Dedifferentiated amniotic fluid mesenchymal stem cell (primary cell): ENCODE results near the gene RAB7A.
"Not testable (repeated sequence)": the region's sequence is repeated elsewhere in the genome, so short reads cannot be mapped to it uniquely, and the experiment has no call there.

Experiments used
- DNase-seq: peaks from one replicate; pipeline ENCODE4 v3.0.0-alpha.2; 2016; ENCODE audit errors: extremely low spot score

The RAB7A gene

DNA sequence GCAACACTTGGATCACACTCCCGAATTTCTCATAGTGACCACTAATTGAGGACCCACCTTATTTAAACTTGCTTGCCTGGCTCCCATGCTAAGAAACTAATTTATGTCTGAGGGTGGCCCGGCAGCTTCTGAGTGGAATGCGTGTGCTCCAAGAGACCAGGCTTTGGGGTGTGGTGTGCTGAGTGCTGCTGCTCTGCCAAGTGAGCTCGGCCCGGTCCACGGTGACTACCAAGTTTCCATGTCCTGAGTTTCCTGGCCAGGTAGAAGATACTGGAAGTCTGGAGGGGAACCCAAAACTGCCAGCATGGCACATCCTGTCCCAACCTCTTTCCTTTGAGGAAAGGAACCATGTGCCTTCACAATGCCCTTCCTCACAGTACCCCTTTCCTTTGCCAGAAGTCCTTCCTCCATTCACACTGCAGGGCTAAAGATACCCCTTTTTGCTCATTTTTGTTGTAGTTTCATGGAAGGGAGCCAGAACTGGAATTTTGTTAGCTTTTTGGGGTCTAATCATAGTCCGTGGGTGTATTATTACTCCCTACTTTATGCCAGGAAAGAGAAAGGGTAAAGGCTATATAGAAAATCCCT lies 94.4 kb downstream of the RAB7A start:
- no peak for DNase-seq

DNA sequence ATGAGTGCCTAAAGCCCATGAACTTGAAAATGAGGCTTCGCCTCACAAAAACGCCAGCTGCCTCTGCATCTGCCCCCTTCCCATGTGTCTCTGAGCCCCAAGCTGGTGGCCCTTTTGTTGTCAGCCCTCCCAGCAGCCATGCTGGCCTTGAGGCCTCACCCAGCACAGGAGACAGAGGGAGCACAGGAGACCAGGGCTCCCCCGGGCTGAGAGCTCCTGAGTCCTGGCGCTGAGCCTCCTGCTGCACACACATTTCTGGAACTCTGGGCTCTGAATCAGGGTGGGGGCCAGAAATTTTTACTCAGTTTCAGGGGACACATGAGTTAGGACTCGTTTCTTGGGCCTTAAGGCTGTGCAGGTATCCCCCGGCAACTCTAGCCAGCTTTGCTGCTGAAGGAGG lies 97.0 kb downstream of the RAB7A start:
- DNase-seq = no peak

DNA sequence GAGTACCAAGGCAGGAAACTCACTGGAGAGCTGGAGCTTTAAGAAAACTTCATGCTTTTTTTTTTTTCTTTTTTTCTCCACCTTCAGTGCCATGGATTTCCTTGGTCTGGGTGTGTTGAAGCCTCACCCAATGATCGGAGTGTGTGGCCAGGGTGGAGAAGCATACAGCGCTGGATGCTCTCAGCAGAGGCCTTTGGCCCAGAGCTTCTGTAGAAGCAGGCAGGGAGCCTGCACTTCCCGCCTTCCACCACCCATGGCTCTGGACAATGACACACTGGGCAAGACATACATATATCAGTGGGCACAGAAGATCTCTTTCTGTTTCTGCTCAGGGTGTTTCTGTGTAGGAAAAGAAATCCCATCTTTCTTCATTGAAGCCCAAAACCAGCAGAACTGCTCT lies 97.6 kb downstream of the RAB7A start:
- DNase-seq = no peak

DNA sequence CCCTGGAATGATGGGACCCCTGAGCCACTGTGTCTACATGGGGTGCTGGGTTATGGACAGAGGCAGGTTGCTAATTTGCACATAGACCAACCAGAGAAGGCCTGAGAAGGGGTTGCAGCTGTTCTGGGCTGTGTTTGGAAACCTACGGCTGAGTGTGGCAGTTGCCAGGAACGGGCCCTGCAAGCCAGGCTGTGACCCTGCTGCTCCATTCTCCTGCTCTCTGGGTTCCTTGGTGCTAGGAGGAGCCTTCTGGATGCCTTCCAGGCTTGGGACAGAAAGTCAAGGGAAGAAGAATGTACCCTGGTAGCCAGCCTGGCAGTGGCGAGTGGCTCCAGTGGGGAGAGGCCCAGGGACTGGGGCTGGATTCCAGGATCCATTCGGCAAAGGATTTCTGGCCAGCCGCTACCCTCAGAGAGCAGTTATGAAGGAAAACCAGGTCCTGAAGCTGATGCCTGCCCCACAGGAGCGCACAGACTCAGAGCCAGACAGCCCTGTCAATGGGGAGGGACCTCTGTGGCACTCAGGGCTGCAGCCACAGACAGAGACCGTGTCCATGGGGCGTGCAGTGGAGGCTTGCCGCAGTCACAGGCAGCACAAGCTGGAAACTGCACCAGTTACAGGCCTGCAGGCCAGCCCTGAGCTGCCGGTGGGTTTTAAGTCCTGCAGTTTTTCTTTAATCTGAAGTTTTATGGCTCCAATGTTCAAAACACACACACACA lies 98.3 kb downstream of the RAB7A start:
- no peak for DNase-seq

DNA sequence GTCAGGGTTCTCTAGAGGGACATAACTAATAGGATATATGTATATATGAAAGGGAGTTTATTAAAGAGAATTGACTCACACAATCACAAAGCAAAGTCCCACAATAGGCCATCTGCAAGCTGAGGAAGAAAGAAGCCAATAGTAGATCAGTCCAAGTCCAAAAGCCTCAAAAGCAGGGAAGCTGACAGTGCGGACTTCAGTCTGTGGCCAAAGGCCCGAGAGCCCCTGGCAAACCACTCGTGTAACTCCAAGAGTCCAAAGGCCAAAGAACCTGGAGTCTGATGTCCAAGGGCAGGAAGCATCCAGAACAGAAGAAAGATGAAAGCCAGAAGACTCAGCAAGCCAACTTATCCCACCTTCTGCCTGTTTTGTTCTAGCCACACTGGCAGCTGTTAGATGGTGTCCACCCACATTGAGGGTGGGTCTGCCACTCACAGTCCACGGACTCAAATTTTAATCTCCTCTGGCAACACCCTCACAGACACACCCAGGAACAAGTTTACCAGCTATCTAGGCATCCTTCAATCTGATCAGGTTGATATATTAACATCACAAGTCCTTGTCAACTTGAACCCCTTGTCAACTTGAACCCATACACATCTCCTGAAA lies 99.2 kb downstream of the RAB7A start:
- DNase-seq = no peak

DNA sequence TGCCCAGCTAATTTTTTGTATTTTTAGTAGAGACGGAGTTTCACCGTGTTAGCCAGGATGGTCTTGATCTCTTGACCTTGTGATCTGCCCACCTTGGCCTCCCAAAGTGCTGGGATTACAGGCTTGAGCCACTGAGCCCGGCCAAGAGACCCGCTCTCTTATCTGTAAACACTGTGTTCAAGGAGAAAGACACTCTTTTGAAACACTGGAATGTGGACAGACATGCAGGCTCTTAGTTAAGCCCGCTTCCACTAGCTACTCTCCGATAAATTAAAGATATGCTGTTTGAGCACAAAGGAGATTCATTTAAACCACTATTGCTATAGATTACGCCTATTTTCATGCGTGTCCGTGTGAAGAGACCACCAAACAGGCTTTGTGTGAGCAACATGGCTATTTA lies 103.1 kb downstream of the RAB7A start:
- not testable (repeated sequence) for DNase-seq

DNA sequence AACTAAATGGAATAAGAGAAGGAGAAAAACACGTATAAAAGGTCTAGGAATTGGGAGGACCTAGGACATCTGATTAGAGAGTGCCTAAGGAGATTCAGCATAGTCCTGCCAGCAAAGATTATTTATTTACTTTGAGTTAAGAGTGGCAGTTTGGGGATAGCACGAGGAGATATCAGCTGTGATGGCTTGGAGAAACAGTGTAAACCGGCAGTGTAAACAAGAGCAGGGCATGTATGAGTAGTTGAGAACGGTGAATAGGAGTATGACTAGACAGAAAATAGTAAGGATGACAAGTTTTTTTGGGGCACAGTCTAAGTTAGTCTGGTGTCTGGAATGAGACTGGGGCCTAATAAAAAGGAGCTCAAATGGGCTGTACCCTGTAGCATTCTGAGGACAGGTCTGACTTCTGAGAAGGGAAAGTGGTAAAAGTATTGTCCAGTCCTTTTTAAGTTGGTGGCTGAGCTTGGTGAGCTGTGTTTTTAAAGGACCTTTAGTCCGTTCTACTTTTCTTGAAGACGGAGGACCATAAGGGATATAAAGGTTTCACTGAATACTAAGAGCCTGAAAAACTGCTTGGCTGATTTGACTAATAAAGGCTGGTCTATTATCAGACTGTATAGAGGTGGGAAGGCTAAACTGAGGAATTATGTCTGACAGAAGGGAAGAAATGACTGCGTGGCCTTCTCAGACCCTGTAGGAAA lies 104.1 kb downstream of the RAB7A start:
- not testable (repeated sequence) for DNase-seq

DNA sequence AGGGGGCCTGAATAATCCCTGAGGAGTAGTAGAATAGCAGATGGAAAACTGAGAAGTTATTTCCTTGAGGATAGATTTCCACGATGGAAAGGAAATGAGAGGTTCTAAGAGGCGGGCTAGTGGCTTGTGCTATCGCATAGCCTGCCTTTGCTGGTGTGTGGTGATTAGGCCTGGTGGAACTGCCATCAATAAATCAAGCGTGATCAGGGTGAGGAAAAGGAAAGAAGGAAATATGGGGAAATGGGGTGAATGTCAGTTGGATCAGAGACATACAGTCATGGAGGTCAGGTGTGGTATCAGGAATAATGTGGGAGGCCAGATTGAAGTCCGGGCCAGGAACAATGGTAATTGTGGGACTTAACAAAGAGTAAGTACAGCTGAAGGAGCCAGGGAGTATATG lies 104.8 kb downstream of the RAB7A start:
- DNase-seq = not testable (repeated sequence)

DNA sequence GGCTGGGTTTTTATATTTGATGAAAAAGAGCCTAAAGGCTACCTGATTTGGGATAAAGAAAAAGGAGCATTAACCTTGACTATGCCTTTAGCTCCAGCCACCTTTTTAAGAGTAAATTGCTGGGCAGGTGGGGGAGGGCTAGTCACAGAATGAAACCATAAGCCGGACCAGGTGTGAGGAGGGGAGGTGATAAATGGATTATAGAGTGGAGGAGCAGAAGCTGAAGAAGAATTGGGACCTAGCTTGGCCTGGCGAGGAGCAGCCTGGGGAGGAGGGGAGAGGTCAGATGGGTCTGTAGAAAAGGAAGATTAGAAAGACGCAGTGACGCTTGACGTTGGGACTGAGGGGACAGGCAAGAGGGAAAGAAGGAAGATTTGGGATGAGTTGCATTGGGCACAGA lies 107.0 kb downstream of the RAB7A start:
- not testable (repeated sequence) for DNase-seq

DNA sequence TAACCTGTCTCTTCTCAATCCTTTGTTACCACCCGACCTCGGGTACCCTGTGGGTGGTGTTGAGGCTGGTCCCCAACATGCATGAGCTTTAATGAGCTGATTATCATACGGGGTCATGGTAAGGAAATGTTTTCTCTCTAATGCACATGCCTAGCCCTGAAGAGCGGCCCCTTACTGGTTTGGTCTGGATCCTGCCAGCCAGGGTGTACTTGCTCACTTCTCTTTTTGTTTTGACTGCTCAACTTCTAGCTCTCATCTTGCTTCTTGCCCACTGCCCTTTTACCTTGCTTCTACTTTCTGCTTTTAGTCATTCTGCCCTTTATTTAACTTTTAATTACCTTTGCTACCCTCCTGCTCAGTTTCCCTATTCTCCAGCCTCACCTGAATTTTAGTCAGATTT lies 109.1 kb downstream of the RAB7A start:
- DNase-seq = no peak

DNA sequence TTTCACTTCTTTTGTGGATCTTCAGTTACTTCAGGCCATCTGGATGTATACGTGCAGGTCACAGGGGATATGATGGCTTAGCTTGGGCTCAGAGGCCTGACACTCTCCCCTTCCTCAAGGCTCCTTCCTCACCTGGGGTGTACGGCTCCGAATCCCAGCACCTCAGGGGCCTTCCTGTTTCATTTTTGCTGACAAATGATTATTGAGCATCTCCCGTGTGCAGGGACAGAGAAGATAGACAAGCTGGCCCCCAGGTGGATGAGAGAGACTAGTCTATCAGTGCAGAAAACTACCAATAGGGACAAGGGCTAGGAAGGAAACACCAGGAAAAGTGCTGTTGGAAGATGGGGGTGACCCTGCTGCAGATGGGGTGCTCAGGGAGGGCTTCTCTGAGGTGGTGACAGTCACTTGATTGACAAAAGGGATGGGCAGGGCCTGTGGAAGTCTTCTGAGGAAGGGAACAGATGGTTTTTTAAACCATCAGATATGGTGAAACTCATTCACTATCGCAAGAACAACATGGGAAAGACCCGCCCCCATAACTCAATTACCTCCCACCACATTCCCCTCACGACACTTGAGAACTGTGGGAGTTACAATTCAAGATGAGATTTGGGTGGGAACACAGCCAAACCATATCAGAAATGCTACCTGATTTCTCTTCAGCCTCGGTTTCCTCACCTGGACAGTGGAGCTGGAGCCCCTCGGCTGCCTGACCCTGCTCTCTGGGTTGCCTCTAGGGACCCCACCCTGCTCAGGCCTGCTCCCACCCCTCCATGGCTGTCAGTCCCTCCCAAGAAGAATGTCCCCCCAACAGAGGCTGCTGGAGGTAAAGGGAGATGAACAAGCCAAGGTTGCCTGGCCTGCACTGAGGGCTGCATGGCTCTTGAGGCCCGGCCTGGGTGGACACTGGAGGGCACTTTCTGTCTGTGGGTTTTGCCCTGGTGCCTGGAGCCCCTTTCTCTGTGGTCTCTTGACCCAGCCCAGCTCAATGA lies 116.2 kb downstream of the RAB7A start:
- no peak for DNase-seq

DNA sequence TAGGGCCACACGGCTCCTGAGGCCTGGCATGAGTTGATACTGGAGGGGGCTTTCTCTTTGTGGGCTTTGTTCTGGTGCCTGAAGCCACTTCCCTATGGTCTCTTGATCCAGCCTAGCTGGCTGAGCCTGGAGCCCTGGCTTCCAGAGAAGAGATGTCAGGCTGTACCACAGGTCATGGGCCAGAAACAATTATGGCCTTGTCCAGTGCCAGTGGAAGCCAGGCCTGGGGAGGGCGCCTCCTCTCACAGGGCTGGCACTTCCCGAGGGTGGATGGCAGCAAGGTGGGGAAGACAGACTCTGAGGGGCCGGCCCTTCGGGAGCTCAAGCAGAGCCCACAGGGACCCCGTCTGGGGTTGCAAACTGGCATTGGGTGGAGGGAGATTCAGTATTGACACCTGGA lies 118.5 kb downstream of the RAB7A start:
- no peak for DNase-seq

DNA sequence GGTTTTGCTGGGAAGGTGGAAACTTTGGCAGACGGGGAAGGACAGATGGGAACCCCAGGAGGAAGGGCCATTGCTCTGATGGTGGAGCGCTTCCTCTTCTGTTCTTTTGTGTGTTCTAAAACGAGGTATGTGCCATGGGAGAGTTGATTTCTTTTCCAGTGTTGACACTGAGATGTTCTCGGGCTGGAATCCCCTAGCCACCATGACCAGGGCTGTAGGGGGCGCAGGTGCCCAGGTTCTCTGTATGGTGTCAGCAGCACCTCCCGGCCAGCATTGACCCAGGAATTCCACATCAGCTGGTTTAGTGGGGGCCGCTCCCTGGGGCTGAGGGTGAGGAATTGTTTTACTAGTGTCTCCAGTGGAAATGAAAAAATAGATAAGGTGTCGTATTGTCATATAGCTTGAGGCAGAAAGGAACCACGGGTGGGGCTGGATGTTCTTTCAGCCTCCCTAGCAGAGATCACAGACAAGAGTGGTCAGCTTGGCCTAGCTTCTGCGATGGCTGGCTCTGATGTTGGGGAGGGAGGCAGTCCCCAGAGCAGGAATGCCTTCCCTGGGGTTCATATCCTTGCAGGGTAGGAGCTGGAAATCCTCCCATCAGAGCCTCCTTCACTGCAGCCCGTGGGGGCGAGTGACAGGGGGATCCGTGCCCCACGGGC lies 119.3 kb downstream of the RAB7A start:
- DNase-seq = no peak

DNA sequence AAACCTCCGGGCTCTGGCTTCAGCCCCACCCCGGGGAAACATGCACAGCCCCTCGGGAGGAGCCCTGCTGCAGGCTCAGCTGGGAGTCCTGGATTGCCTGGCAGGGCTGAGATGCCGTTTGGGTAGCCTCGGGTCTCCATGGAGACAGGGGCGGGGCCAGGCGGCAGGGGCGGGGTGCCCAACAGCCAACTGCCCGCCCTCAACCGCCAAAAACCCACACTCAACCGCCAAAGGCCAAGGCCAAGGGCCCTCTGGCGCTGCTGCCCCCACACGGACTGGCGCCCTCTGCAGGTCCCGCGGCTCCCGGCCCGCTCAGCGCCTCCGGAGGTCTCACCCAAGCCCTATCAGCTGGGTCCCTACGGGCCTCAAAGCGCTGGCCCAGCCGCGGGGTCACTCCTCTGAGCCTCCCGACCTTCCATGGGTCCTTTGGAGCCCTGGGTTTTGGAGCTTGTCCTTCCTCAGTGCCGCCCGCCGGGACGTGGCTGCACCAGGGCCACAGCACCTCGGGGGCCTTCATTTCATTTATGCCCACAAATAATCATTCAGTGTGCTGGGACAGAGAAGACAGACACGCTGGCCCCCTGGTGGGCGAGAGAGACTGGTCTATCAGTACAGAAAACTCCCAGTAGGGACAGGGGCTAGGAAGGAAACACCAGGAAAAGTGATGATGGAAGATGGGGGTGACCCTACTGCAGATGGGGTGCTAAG lies 119.9 kb downstream of the RAB7A start:
- peak; percentile 59 for DNase-seq

DNA sequence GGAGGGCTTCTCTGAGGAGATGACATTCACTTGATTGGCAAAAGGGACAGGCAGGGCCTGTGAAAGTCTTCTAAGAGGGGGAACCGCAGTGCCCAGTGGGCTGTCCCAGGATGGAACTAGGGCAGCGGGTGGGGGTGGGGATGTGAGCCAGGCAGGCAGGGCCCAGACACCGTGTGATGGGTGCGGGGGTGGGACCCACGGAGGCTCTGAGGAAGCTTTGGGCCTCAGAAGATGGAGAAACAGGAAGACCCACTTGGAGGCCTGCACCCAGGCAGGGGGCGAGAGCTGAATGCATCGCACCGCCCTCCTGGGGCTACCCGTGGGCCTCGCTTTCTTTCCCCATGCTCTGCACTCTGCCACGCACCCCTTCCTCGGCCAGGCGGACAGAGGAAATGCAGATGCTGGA lies 120.5 kb downstream of the RAB7A start:
- DNase-seq = no peak

DNA sequence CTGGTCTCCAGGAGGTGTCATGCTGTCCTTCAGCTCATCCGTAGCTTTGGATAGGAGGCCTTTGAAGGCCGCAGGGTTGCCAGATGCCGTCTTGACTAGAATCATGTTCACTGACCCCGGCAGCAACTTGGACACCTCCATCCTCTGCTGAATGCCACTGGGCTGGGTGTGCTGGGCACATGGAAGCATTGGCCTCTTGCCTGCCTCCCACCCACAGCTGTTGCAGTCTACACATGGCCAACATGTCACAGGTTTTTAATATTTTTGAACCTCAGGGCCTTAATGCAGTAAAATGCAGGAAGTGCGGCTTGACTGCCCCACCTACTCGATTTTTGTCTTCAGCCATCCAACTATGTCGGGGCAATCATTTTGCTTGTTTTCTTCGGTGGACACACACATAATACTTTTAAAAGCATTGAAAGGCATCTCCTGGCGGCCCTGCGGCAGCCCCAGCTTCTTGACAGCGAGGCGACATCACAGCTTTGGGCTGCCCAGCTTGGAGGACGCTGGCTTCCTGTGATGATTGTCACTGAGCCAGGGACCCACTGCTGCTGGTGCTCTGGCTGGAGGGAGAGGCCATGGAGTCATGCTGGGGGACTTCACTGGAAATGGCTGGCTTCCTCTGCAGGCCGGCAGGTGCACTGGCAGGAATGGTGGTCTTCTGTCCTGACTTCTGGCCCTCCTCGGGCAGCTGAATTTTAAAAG lies 121.8 kb downstream of the RAB7A start:
- no peak for DNase-seq

DNA sequence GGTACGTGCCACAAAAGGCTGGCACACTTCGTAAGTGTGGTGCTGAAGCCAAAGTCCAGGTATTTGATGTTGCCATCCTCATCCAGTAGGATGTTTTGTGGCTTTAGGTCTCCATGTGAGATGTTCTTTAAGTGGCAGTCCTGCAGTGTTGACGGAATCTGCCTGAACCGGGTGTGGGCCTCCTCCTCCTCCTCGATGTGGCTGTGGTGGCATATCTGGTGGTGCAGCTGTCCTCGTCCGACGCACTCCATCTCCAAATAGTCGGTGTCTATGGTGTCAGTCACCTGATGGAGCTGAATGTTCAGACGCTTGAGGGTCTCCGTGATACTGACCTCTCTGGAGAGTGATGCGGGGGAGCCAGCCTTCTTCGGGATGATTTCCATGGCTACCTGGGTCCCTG lies 123.0 kb downstream of the RAB7A start:
- no peak for DNase-seq

DNA sequence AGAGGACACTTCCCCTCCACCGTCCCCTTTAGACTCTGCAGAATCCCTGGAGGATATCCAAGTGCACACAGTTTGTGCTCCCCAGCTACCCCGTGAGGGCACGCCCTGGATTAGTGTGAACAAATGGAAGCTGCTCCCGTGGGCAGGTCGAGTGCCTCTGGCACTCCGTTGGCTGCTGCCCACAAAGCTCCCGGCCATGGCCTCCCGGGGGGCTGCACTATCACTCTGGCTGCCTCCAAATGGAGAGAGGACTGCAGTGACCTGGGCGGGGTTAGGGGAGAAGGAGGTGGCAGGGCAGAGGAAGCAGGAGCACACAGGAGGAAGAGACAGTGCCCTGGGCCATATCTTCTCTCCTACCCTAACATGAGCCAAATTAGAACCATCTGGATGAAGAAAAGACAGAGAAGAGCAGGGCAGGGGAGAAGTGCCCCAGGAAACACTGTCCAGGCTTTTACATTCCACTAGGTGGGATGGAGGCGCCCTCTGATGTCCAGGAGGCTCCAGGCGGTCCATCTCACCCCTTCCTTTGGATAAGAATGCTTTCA lies 124.0 kb downstream of the RAB7A start:
- DNase-seq = no peak

DNA sequence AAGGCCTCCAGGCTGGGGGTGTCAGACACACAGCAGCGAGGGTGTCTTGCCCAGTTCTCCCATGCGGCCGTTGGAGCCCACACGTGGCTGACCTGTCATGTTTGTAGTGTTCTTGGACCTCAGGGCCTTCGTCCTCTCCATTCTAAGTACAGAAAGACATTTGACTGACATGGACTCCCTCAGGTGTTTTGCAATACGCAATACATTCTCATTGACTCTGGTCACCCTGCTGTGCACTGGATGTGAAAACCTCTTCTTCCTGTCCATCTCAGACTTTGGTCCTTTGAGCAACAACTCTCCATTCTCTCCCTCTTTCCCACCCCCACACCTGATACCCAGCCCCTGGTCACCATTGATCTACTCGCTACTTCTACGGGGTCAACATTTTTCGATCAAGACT lies 124.6 kb downstream of the RAB7A start:
- DNase-seq = no peak
